Uterus (tissue), 2 donors: ENCODE data around the gene GPRC5C.

Experiments used
- CTCF ChIP-seq, 4 experiments: fragments of 200-600 bp in 2 of 4; fragments of 450-650 bp in 2 of 4; sonication (generic) in 2 of 4; IDR thresholded peaks; one replicate each; pipeline ENCODE4 v1.5.1; 2016 to 2019; ENCODE audit warnings: antibody characterized with exemption in 4 of 4, mild to moderate bottlenecking in 2 of 4, moderate library complexity in 1 of 4
- POLR2A ChIP-seq, 2 donors: fragments of 450-650 bp; IDR thresholded peaks; one replicate each; pipeline ENCODE4 v1.6.1; 2016; ENCODE audit warnings: antibody characterized with exemption in 2 of 2, mild to moderate bottlenecking in 1 of 2, moderate library complexity in 1 of 2

DNA sequence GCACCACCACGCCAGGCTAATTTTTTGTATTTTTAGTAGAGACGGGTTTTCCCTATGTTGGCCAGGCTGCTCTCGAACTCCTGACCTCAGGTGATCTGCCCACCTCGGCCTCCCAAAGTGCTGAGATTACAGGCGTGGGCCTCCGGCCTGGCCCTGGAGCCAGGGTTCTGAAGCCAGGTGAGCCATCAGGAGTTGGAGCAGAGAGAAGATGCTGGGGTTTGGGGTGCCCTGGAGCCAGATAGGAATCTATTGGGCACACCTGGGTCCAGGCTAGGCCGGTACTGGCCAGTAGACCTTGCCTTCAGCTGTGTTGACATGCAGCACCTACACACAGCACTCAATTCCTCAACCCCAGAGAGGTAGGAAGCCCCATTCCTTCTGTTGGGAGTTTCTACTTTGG is 29.1 kb downstream of the GPRC5C start:
- TF ChIP-seq CTCF (IDR thresholded peaks at IDR 0.05) = no peak
- no peak for TF ChIP-seq POLR2A (IDR thresholded peaks at IDR 0.05)
